GM12878 (cell line): ENCODE data around the gene MAMDC4. TPM values are rescaled to one million over a fixed set of nuclear protein-coding genes. Genes with fewer than 3 reads are reported as not detected.

ENCODE experiments used
- ATAC-seq: fragments of 200-7000 bp; cut with Tn5 transposase; 3 replicates; pipeline ENCODE4 v1.9.1; 2020; ENCODE audit warnings: mild to moderate bottlenecking, moderate library complexity
- BruUV-seq: library from RNA; stranded (reverse); fragments of 400-500 nt; replicated peaks from 2 replicates; lab custom pipeline; 2021; lab: Mats Ljungman, UMichigan
- CTCF ChIA-PET: fragments of 300-600 bp; sonication (Branson Sonifier 250); formaldehyde crosslinking; extraction: SDS; loops from one replicate; lab custom pipeline; 2021; ENCODE audit warnings: inconsistent platforms; lab: Yijun Ruan, JAX
- POLR2A ChIA-PET: fragments of 350-600 bp; formaldehyde crosslinking; extraction: SDS; loops from one replicate; lab custom pipeline; 2021; ENCODE audit warnings: inconsistent platforms; lab: Charles Lee
- RAD21 ChIA-PET: fragments of 300-600 bp; sonication (Branson Sonifier 250); formaldehyde crosslinking; loops from one replicate; lab custom pipeline; 2023; ENCODE audit warnings: antibody characterized with exemption; ENCODE audit not compliant: unreplicated experiment; lab: Charles Lee
- SMC1A ChIA-PET: fragments of 300-600 bp; sonication (Branson Sonifier 250); formaldehyde crosslinking; loops from one replicate; lab custom pipeline; 2023; ENCODE audit not compliant: unreplicated experiment, uncharacterized antibody; lab: Charles Lee
- DNase-seq: peaks from one replicate; pipeline ENCODE4 v3.0.0-alpha.2; 2011; ENCODE audit warnings: low read depth, low spot score
- FAIRE-seq: peaks from 3 replicates; lab custom pipeline; 2011; peaks lifted over from hg19 to GRCh38; lab: Jason Lieb, UNC
- H2AFZ ChIP-seq: 2 replicates; pipeline ENCODE4 v1.6.0; 2011; ENCODE audit warnings: low read depth, low read length, control low read depth; ENCODE audit not compliant: control insufficient read depth
- H3K27ac ChIP-seq: 2 replicates; pipeline ENCODE4 v1.5.1; 2011; ENCODE audit warnings: control low read depth; ENCODE audit not compliant: control insufficient read depth, insufficient read depth
- H3K27me3 ChIP-seq, 2 experiments: replicated peaks in 1 of 2; 2 replicates each; pipeline versions ENCODE4 v1.6.0 to v1.6.1; 2011; ENCODE audit warnings: low read length in 1 of 2; ENCODE audit not compliant: control insufficient read depth in 2 of 2, insufficient read depth in 2 of 2
- H3K36me3 ChIP-seq, 2 experiments: 2 replicates each; pipeline ENCODE4 v1.5.1; 2011; ENCODE audit warnings: low read length in 1 of 2; ENCODE audit not compliant: control insufficient read depth in 2 of 2, insufficient read depth in 2 of 2
- H3K4me1 ChIP-seq: 2 replicates; pipeline ENCODE4 v1.6.1; 2011; ENCODE audit warnings: mild to moderate bottlenecking, low read length, moderate library complexity, mixed read lengths; ENCODE audit not compliant: control insufficient read depth, insufficient read depth
- H3K4me2 ChIP-seq: 2 replicates; pipeline ENCODE4 v1.6.0; 2011; ENCODE audit warnings: control low read depth; ENCODE audit not compliant: control insufficient read depth, insufficient read depth
- H3K4me3 ChIP-seq: fragments of 200-600 bp; sonication (generic); 2 replicates; pipeline ENCODE4 v1.5.1; 2016
- H3K79me2 ChIP-seq: 2 replicates; pipeline ENCODE4 v1.6.0; 2011; ENCODE audit warnings: low read length; ENCODE audit not compliant: control insufficient read depth, insufficient read depth
- H3K9ac ChIP-seq: 2 replicates; pipeline ENCODE4 v1.8.0; 2011; ENCODE audit warnings: low read length, control low read depth, mixed read lengths; ENCODE audit not compliant: control insufficient read depth, insufficient read depth
- H3K9me3 ChIP-seq: replicated peaks from 3 replicates; pipeline ENCODE4 v1.5.1; 2011; ENCODE audit warnings: mild to moderate bottlenecking, low read length; ENCODE audit not compliant: control insufficient read depth, insufficient read depth
- H4K20me1 ChIP-seq: 2 replicates; pipeline ENCODE4 v1.6.0; 2011; ENCODE audit not compliant: control insufficient read depth, insufficient read depth
- BACH1 ChIP-seq: fragments of 450-650 bp; IDR thresholded peaks from 2 replicates; pipeline ENCODE4 v1.6.1; 2017; ENCODE audit warnings: mild to moderate bottlenecking, borderline replicate concordance
- BCL11A ChIP-seq: IDR thresholded peaks from 2 replicates; pipeline ENCODE4 v1.6.1; 2011; ENCODE audit warnings: low read depth, low read length
- BHLHE40 ChIP-seq, 2 experiments: fragments of 450-650 bp in 1 of 2; IDR thresholded peaks; 2 replicates each; pipeline ENCODE4 v1.6.1; 2011 to 2017; ENCODE audit warnings: low read depth in 2 of 2, borderline replicate concordance in 1 of 2, improper control_type of control experiment in 1 of 2, low read length in 1 of 2, mild to moderate bottlenecking in 1 of 2
- DPF2 ChIP-seq: fragments of 450-650 bp; IDR thresholded peaks from 2 replicates; pipeline ENCODE4 v1.6.1; 2017; ENCODE audit warnings: mild to moderate bottlenecking
- FOS ChIP-seq: IDR thresholded peaks from 3 replicates; pipeline ENCODE4 v1.6.1; 2011; ENCODE audit warnings: borderline replicate concordance; ENCODE audit not compliant: insufficient read length; ENCODE audit errors: extremely low read depth
- GABPA ChIP-seq: IDR thresholded peaks from 2 replicates; pipeline ENCODE4 v1.6.1; 2014; ENCODE audit warnings: antibody characterized with exemption, low read depth, mild to moderate bottlenecking, inconsistent platforms
- GATAD2B ChIP-seq: fragments of 450-650 bp; conservative IDR thresholded peaks from 2 replicates; pipeline ENCODE4 v1.6.1; 2017; ENCODE audit warnings: low read depth, mild to moderate bottlenecking, moderate library complexity
- HDAC6 ChIP-seq: fragments of 200-600 bp; sonication (generic); IDR thresholded peaks from one replicate; pipeline ENCODE4 v1.8.0; 2017; ENCODE audit warnings: antibody characterized with exemption; ENCODE audit not compliant: unreplicated experiment
- LARP7 ChIP-seq: fragments of 450-650 bp; IDR thresholded peaks from 2 replicates; pipeline ENCODE4 v1.6.1; 2017; ENCODE audit warnings: mild to moderate bottlenecking
- MTA3 ChIP-seq: IDR thresholded peaks from 2 replicates; pipeline ENCODE4 v1.6.1; 2012; ENCODE audit warnings: low read length, inconsistent platforms, borderline replicate concordance
- PAX5 ChIP-seq: IDR thresholded peaks from 2 replicates; pipeline ENCODE4 v1.6.1; 2011; ENCODE audit warnings: low read depth, low read length, borderline replicate concordance
- TAF1 ChIP-seq: IDR thresholded peaks from 2 replicates; pipeline ENCODE4 v1.6.1; 2011; ENCODE audit warnings: mild to moderate bottlenecking, low read depth, low read length, borderline replicate concordance
- TBL1XR1 ChIP-seq: IDR thresholded peaks from 2 replicates; pipeline ENCODE4 v1.6.1; 2012; ENCODE audit warnings: low read depth, low read length, improper control_type of control experiment
- ZBED1 ChIP-seq: IDR thresholded peaks from 2 replicates; pipeline ENCODE4 v1.6.1; 2016; ENCODE audit warnings: borderline replicate concordance
- ZNF207 ChIP-seq: fragments of 450-650 bp; IDR thresholded peaks from 2 replicates; pipeline ENCODE4 v1.6.1; 2014; ENCODE audit warnings: antibody characterized with exemption, mild to moderate bottlenecking, borderline replicate concordance
- WGBS: methylation state at CpG from one replicate; pipeline ENCODE4 v1.1.6; 2016; ENCODE audit warnings: low lambda C conversion rate; ENCODE audit not compliant: insufficient replicate concordance, insufficient coverage; ENCODE audit errors: missing lambda C conversion rate; 5-methylcytosine and 5-hydroxymethylcytosine counted together
- in situ Hi-C: fragments of 300-500 bp; cut with MboI; formaldehyde crosslinking; loops from 9 replicates; pipeline ENCODE4 v1.14.3; 2018; ENCODE audit warnings: mixed read lengths
- intact Hi-C: fragments of 100-400 bp; cut with micrococcal nuclease; formaldehyde crosslinking; loops from one replicate; pipeline ENCODE4 v1.14.2; 2022; ENCODE audit not compliant: unreplicated experiment
- polyA plus RNA-seq, 11 experiments: library from polyadenylated mRNA; depleted of rRNA in 4 of 11; unstranded in 6 of 11; stranded (reverse) in 5 of 11; fragments of >200 nt; fragmentation: Nextera tagmentation in 4 of 11; fragmentation: Illumina TruSeq in 1 of 11; extraction: Ambion mirVana in 4 of 11; extraction: Trizol in 1 of 11; gene quantifications; 1 replicate in 1 of 11; 2 replicates in 10 of 11; pipeline versions ENCODE4 v1.2.1 to v1.2.3, GENCODE V29; 2011 to 2016; ENCODE audit warnings: inconsistent platforms in 2 of 11, missing spikeins in 2 of 11, low read depth in 1 of 11
- total RNA-seq, 4 experiments: library from RNA; depleted of rRNA in 3 of 4; stranded (reverse); fragments of >200 nt in 3 of 4; fragmentation: Illumina TruSeq in 1 of 4; extraction: Trizol in 1 of 4; gene quantifications; 2 replicates each; pipeline versions ENCODE4 v1.2.1 to v1.2.3, GENCODE V29; 2013 to 2021
- TF ChIP-seq, protein P1 (sequence below): fragments of 450-650 bp; IDR thresholded peaks from 2 replicates; pipeline ENCODE4 v1.6.1; 2014; ENCODE audit warnings: mild to moderate bottlenecking

Gene MAMDC4
- total and polyA plus RNA-seq, 10 of the 15 experiments (the other 5 are each of a cell fraction or from before 2014, with no cell fraction given): 0.22 to 5.7 (median 2.4) TPM; not detected in 1

- Histone ChIP-seq H3K27me3 (no peaks in the 10 kb centered on the region), H3K79me2 (peaks cover 39% of the 10 kb centered on the region), H3K9me3 (no peaks in the 10 kb centered on the region), H3K27ac (peak overlapping the region; percentile 74), H4K20me1 (no peaks in the 10 kb centered on the region; the same call in 1 of the 2 replicates), H3K4me2 (peak overlapping the region; percentile 76; the same call in 1 of the 2 replicates), H3K36me3 (peaks cover 2 to 7% of the 10 kb centered on the region in 2 experiments; a peak in 3 of 4 replicates), H3K9ac (peak overlapping the region; percentile 93), H3K4me1 (peaks cover 7% of the 10 kb centered on the region), H2AFZ (peak overlapping the region; percentile 54), H3K4me3 (peak overlapping the region; percentile 90)
- DNase-seq (no peak), ATAC-seq (peak; percentile 49), FAIRE-seq (no peak)
- ChIA-PET SMC1A (interaction anchor here (1.1 to 2.3 kb wide), 2 partner anchors 35 to 140 kb away, joined by 4 to 5 read pairs; partner anchors contain the start of gene AJM1), CTCF (interaction anchor here (0.5 to 4.4 kb wide), 8 partner anchors 8 to 259 kb away, joined by 3 to 15 read pairs (median 4); partner anchors contain the start of gene AJM1), RAD21 (no interaction called here), POLR2A (interaction anchor here (1.0 to 1.2 kb wide), 3 partner anchors 41 to 94 kb away, joined by 3 to 4 read pairs (median 3); partner anchors contain the start of gene PHPT1)
- no TSS peak for BruUV-seq
- in situ Hi-C loops: no loop called here
- TF ChIP-seq DPF2 (peak; percentile 52), FOS (no peak), ZNF207 (no peak), GABPA (no peak), TAF1 (peak; percentile 89; the same call in 1 of the 2 replicates), MTA3 (no peak), HDAC6 (no peak), ZBED1 (no peak), BHLHE40 (IDR thresholded peaks at IDR 0.05; ENCODE audit: borderline replicate concordance in 1 of 2, low read depth in 2 of 2, low read length in 1 of 2) (peak in 1 of 2 experiments; percentile 45; a peak in 2 of 4 replicates), PAX5 (no peak), TBL1XR1 (no peak), BCL11A (no peak), BACH1 (0 out of 2 replicates have a peak, but pooled peaks have one; percentile 12), GATAD2B (0 out of 2 replicates have a peak, but pooled peaks have one; percentile 31), LARP7 (0 out of 2 replicates have a peak, but pooled peaks have one; percentile 72)
- TF ChIP-seq, protein P1, sequence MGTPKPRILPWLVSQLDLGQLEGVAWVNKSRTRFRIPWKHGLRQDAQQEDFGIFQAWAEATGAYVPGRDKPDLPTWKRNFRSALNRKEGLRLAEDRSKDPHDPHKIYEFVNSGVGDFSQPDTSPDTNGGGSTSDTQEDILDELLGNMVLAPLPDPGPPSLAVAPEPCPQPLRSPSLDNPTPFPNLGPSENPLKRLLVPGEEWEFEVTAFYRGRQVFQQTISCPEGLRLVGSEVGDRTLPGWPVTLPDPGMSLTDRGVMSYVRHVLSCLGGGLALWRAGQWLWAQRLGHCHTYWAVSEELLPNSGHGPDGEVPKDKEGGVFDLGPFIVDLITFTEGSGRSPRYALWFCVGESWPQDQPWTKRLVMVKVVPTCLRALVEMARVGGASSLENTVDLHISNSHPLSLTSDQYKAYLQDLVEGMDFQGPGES: no peak
- 2% methylated on average over 85 of the region's 93 CpGs for WGBS
- intact Hi-C loops: loop anchor here (10.0 kb wide), 1 partner anchor 77 kb away; the partner anchor contains the start of gene TRAF2
Observed at GRCh38 chr9:136808075-136808805, 43.9 kb upstream of the MAMDC4 start.
